ENCODE results near the gene PANK2. TPM values are rescaled to one million over a fixed set of nuclear protein-coding genes. Genes with fewer than 3 reads are reported as not detected.

The PANK2 gene
- total and polyA plus RNA-seq, 4 donors, result 24.6 to 46.2 (median 34.4) TPM

- H3K36me3 ChIP-seq (ENCODE audit: control insufficient read depth in 4 of 4, insufficient read depth in 4 of 4, low read length in 4 of 4), result peaks cover 11 to 39% (median 34%) of the 10 kb centered on the region in 4 donors
- 84 to 87% methylated on average over 14 of the region's 14 CpGs for WGBS, 2 donors
These were observed 31.8 kb upstream of the PANK2 start for GRCh38 chr20:3857405-3857804.

GRCh38 chr20:3858689-3859088 lies 30.5 kb upstream of the PANK2 start:
- Histone ChIP-seq H3K27me3 (ENCODE audit: control insufficient read depth in 3 of 3, insufficient read depth in 3 of 3, low read length in 2 of 3) (no peaks in the 10 kb centered on the region), H3K9ac (ENCODE audit: insufficient read depth in 1 of 2, low read length in 2 of 2) (no peak overlapping the region), H3K36me3 (ENCODE audit: control insufficient read depth in 4 of 4, insufficient read depth in 4 of 4, low read length in 4 of 4) (peaks cover 21 to 49% (median 45%) of the 10 kb centered on the region in 4 donors), H3K27ac (ENCODE audit: low read depth in 1 of 2, low read length in 1 of 2) (no peak overlapping the region), H3K4me3 (no peak overlapping the region), H3K9me3 (ENCODE audit: control insufficient read depth in 4 of 4, insufficient read depth in 3 of 4, low read length in 3 of 4) (no peaks in the 10 kb centered on the region), H3K4me1 (ENCODE audit: control insufficient read depth in 5 of 5, insufficient read depth in 5 of 5, low read length in 5 of 5) (peaks cover 0 to 4% (median 0%) of the 10 kb centered on the region in 5 donors)
- no peak for TF ChIP-seq CTCF (IDR thresholded peaks at IDR 0.05; ENCODE audit: control extremely low read depth, extremely low read depth)
- WGBS, 2 donors, result 90 to 93% methylated on average over 6 of the region's 6 CpGs
- no peak for DNase-seq
- ATAC-seq (ENCODE audit: insufficient read depth, low FRiP score), result no peak

More at GRCh38 chr20:3857405-3857804, 31.8 kb upstream of the PANK2 start:
- Histone ChIP-seq H3K4me3 (no peak overlapping the region), H3K27ac (ENCODE audit: low read depth in 1 of 2, low read length in 1 of 2) (no peak overlapping the region), H3K4me1 (ENCODE audit: control insufficient read depth in 5 of 5, insufficient read depth in 5 of 5, low read length in 5 of 5) (peaks cover 0 to 4% (median 0%) of the 10 kb centered on the region in 5 donors), H3K9ac (ENCODE audit: insufficient read depth in 1 of 2, low read length in 2 of 2) (no peak overlapping the region), H3K9me3 (ENCODE audit: control insufficient read depth in 4 of 4, insufficient read depth in 3 of 4, low read length in 3 of 4) (no peaks in the 10 kb centered on the region), H3K27me3 (ENCODE audit: control insufficient read depth in 3 of 3, insufficient read depth in 3 of 3, low read length in 2 of 3) (no peaks in the 10 kb centered on the region)
- TF ChIP-seq CTCF (IDR thresholded peaks at IDR 0.05; ENCODE audit: control extremely low read depth, extremely low read depth), result no peak
- ATAC-seq (ENCODE audit: insufficient read depth, low FRiP score) (no peak), DNase-seq (no peak)

GRCh38 chr20:3861191-3861590 lies 28.0 kb upstream of the PANK2 start:
- WGBS, 2 donors, result 95 to 98% methylated on average over 7 of the region's 7 CpGs
- H3K9me3 ChIP-seq (ENCODE audit: control insufficient read depth in 4 of 4, insufficient read depth in 3 of 4, low read length in 3 of 4), result no peaks in the 10 kb centered on the region
- DNase-seq (no peak), ATAC-seq (ENCODE audit: insufficient read depth, low FRiP score) (no peak)
- H3K36me3 ChIP-seq (ENCODE audit: control insufficient read depth in 4 of 4, insufficient read depth in 4 of 4, low read length in 4 of 4), result peaks cover 27 to 66% (median 51%) of the 10 kb centered on the region in 4 donors
- no peak overlapping the region for H3K9ac ChIP-seq (ENCODE audit: insufficient read depth in 1 of 2, low read length in 2 of 2)
- no peak overlapping the region for H3K4me3 ChIP-seq
- H3K27ac ChIP-seq (ENCODE audit: low read depth in 1 of 2, low read length in 1 of 2), result no peak overlapping the region
- no peaks in the 10 kb centered on the region for H3K4me1 ChIP-seq (ENCODE audit: control insufficient read depth in 5 of 5, insufficient read depth in 5 of 5, low read length in 5 of 5)
- TF ChIP-seq CTCF (IDR thresholded peaks at IDR 0.05; ENCODE audit: control extremely low read depth, extremely low read depth), result no peak
- H3K27me3 ChIP-seq (ENCODE audit: control insufficient read depth in 3 of 3, insufficient read depth in 3 of 3, low read length in 2 of 3), result no peaks in the 10 kb centered on the region

GRCh38 chr20:3862333-3862732 lies 26.9 kb upstream of the PANK2 start:
- Histone ChIP-seq H3K36me3 (ENCODE audit: control insufficient read depth in 4 of 4, insufficient read depth in 4 of 4, low read length in 4 of 4) (peaks cover 27 to 71% (median 55%) of the 10 kb centered on the region in 4 donors), H3K9ac (ENCODE audit: insufficient read depth in 1 of 2, low read length in 2 of 2) (no peak overlapping the region), H3K4me3 (no peak overlapping the region), H3K27me3 (ENCODE audit: control insufficient read depth in 3 of 3, insufficient read depth in 3 of 3, low read length in 2 of 3) (no peaks in the 10 kb centered on the region), H3K9me3 (ENCODE audit: control insufficient read depth in 4 of 4, insufficient read depth in 3 of 4, low read length in 3 of 4) (no peaks in the 10 kb centered on the region), H3K27ac (ENCODE audit: low read depth in 1 of 2, low read length in 1 of 2) (no peak overlapping the region), H3K4me1 (ENCODE audit: control insufficient read depth in 5 of 5, insufficient read depth in 5 of 5, low read length in 5 of 5) (no peaks in the 10 kb centered on the region)
- WGBS, 2 donors, result 100% methylated on average over 1 of the region's 1 CpG
- DNase-seq (no peak), ATAC-seq (ENCODE audit: insufficient read depth, low FRiP score) (no peak)
- TF ChIP-seq CTCF (IDR thresholded peaks at IDR 0.05; ENCODE audit: control extremely low read depth, extremely low read depth), result no peak
